HepG2 (cell line): ENCODE results near the gene PDGFRB. TPM values are rescaled to one million over a fixed set of nuclear protein-coding genes. Genes with fewer than 3 reads are reported as not detected.

ENCODE experiments used
- DMAP1 ChIP-seq: IDR thresholded peaks from 2 replicates; pipeline ENCODE4 v1.6.1; 2016
- EZH2 ChIP-seq: conservative IDR thresholded peaks from 2 replicates; pipeline ENCODE4 v1.6.1; 2012; ENCODE audit warnings: mild to moderate bottlenecking, low read depth, low read length, moderate library complexity
- FOSL1 ChIP-seq: sonication (generic); formaldehyde crosslinking; IDR thresholded peaks from 2 replicates; pipeline ENCODE4 v1.9.0; 2021; ENCODE audit warnings: missing genetic modification reagents, borderline replicate concordance
- FOXJ3 ChIP-seq: sonication (generic); formaldehyde crosslinking; IDR thresholded peaks from 2 replicates; pipeline ENCODE4 v1.4.0; 2020; ENCODE audit warnings: missing genetic modification reagents, mild to moderate bottlenecking, borderline replicate concordance
- FOXO1 ChIP-seq: sonication (generic); formaldehyde crosslinking; IDR thresholded peaks from 2 replicates; pipeline ENCODE4 v1.4.0; 2020; ENCODE audit warnings: missing genetic modification reagents
- HNF4A ChIP-seq: sonication (generic); formaldehyde crosslinking; IDR thresholded peaks from 2 replicates; pipeline ENCODE4 v1.4.0; 2020; ENCODE audit warnings: missing genetic modification reagents
- NFE2 ChIP-seq: sonication (generic); formaldehyde crosslinking; IDR thresholded peaks from 2 replicates; pipeline ENCODE4 v1.4.0; 2020; ENCODE audit warnings: missing genetic modification reagents
- NR2F1 ChIP-seq, 2 experiments: fragments of 450-650 bp in 1 of 2; formaldehyde crosslinking in 1 of 2; IDR thresholded peaks; 2 replicates each; pipeline versions ENCODE4 v1.5.0 to v1.6.1; 2016 to 2020; ENCODE audit warnings: mild to moderate bottlenecking in 1 of 2, missing compliant biosample characterization in 1 of 2, missing genetic modification reagents in 1 of 2, moderate library complexity in 1 of 2
- PAF1 ChIP-seq: IDR thresholded peaks from 2 replicates; pipeline ENCODE4 v1.6.1; 2016; ENCODE audit warnings: missing genetic modification reagents, missing compliant biosample characterization
- PHF5A ChIP-seq: IDR thresholded peaks from one replicate; pipeline ENCODE4 v1.6.1; 2018; ENCODE audit warnings: low read depth, missing genetic modification reagents; ENCODE audit not compliant: unreplicated experiment
- PITX1 ChIP-seq: sonication (generic); formaldehyde crosslinking; IDR thresholded peaks from 2 replicates; pipeline ENCODE4 v1.5.1; 2020; ENCODE audit warnings: mild to moderate bottlenecking, missing genetic modification reagents
- RARA ChIP-seq: IDR thresholded peaks from 2 replicates; pipeline ENCODE4 v1.6.1; 2016; ENCODE audit warnings: missing genetic modification reagents, missing compliant biosample characterization
- RBFOX2 ChIP-seq: fragments of 200-400 bp; formaldehyde crosslinking; IDR thresholded peaks from 2 replicates; pipeline ENCODE4 v1.6.1; 2017; ENCODE audit warnings: low read depth, mild to moderate bottlenecking, low read length
- SALL1 ChIP-seq: sonication (generic); formaldehyde crosslinking; IDR thresholded peaks from 2 replicates; pipeline ENCODE4 v1.8.0; 2022; ENCODE audit warnings: mild to moderate bottlenecking, missing genetic modification reagents
- SRSF1 ChIP-seq: fragments of 200-400 bp; formaldehyde crosslinking; optimal IDR thresholded peaks from 2 replicates; pipeline ENCODE3; 2017; ENCODE audit warnings: mild to moderate bottlenecking, low read depth, low read length, moderate library complexity
- ZFP82 ChIP-seq: sonication (generic); formaldehyde crosslinking; IDR thresholded peaks from 2 replicates; pipeline ENCODE4 v1.5.1; 2020; ENCODE audit warnings: mild to moderate bottlenecking, missing genetic modification reagents, borderline replicate concordance
- ZFY ChIP-seq: sonication (generic); formaldehyde crosslinking; IDR thresholded peaks from 2 replicates; pipeline ENCODE4 v1.4.0; 2020; ENCODE audit warnings: missing genetic modification reagents
- ZNF737 ChIP-seq: sonication (generic); formaldehyde crosslinking; IDR thresholded peaks from 2 replicates; pipeline ENCODE4 v1.5.0; 2020; ENCODE audit warnings: missing genetic modification reagents, mild to moderate bottlenecking, borderline replicate concordance
- ZNF777 ChIP-seq: sonication (generic); formaldehyde crosslinking; IDR thresholded peaks from 2 replicates; pipeline ENCODE4 v1.4.0; 2020; ENCODE audit warnings: missing genetic modification reagents
- ZNF891 ChIP-seq: sonication (generic); formaldehyde crosslinking; IDR thresholded peaks from 2 replicates; pipeline ENCODE4 v1.5.0; 2020; ENCODE audit warnings: mild to moderate bottlenecking, missing genetic modification reagents
- ZSCAN25 ChIP-seq: sonication (generic); formaldehyde crosslinking; IDR thresholded peaks from 2 replicates; pipeline ENCODE4 v1.8.0; 2022; ENCODE audit warnings: mild to moderate bottlenecking, missing genetic modification reagents
- ZSCAN30 ChIP-seq: sonication (generic); formaldehyde crosslinking; IDR thresholded peaks from 2 replicates; pipeline ENCODE4 v1.5.0; 2020; ENCODE audit warnings: mild to moderate bottlenecking, missing genetic modification reagents
- polyA plus RNA-seq, 8 experiments: library from polyadenylated mRNA; depleted of rRNA in 3 of 8; stranded (reverse) in 7 of 8; unstranded in 1 of 8; fragments of >200 nt; fragmentation: Illumina TruSeq in 4 of 8; extraction: Trizol in 4 of 8; gene quantifications; 2 replicates each; pipeline versions ENCODE4 v1.2.1 to v1.2.3, GENCODE V29; 2011 to 2016; ENCODE audit warnings: low read depth in 4 of 8, missing spikeins in 1 of 8, mixed read lengths in 1 of 8; ENCODE audit not compliant: insufficient read depth in 1 of 8
- total RNA-seq, 5 experiments: library from RNA; depleted of rRNA; stranded (reverse); fragments of >200 nt; fragmentation: Illumina TruSeq; extraction: Trizol; gene quantifications; 2 replicates each; pipeline ENCODE4 v1.2.3, GENCODE V29; 2016; ENCODE audit warnings: low read depth in 1 of 5
- TF ChIP-seq, protein P1 (sequence below): sonication (generic); formaldehyde crosslinking; IDR thresholded peaks from 2 replicates; pipeline ENCODE4 v1.5.1; 2020; ENCODE audit warnings: missing genetic modification reagents, mild to moderate bottlenecking, borderline replicate concordance
- TF ChIP-seq, protein P2 (sequence below): sonication (generic); formaldehyde crosslinking; IDR thresholded peaks from 2 replicates; pipeline ENCODE4 v1.4.0; 2020; ENCODE audit warnings: missing genetic modification reagents
- TF ChIP-seq, protein P3 (sequence below): IDR thresholded peaks from 2 replicates; pipeline ENCODE4 v1.6.1; 2016; ENCODE audit warnings: low read depth
- TF ChIP-seq, protein P4 (sequence below): IDR thresholded peaks from 2 replicates; pipeline ENCODE4 v1.6.1; 2012; ENCODE audit warnings: low read length, improper control_type of control experiment

PDGFRB gene
- total and polyA plus RNA-seq, 2 of the 13 experiments (the other 11 are each of a cell fraction or from before 2014, with no cell fraction given): 4.0 to 21.0 TPM

DNA sequence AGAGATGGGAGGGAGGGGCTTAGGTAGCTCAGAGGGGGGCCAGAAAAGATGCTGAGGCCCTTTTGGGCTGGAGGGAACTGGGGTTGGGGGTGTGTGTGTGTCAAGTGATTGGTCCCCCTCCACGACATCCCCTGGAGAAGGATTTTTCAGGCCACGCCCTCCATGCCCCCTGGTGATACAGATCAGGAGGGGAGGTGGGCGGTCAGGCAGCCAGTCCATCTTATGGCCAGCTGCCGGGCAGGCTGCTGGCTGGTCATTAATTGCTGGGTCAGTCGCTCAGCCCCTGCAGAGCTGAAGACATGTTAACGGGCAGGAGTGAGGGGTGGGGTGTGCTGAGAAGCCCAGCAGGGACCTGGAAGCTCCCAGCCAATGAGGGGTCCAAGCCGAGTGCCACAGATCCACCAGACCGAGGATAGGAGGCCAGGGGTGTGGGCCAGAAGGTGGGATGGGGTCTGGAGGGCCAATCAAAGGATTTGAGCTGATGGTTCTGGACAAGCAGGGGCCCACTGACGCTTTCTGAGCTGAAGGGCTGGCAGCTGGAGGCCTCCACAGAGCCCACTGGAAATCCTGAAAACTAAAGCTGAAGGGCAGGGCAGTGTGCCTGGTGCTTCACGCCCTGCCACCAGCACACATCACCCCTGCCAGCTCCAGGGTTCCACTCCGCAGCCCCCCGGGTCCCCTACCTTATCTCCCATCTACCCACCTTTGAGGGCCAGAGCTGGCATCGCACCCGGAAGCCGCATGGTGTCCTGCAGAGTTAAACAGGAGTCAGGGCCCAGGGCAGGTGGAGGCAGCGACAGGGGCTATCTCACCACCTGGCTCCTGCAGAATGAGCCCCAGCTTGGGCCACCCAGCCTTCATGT lies 19.1 kb downstream of the PDGFRB start (continued):
- no peak for TF ChIP-seq RBFOX2
- no peak for TF ChIP-seq ZFP82 (CRISPR knock-in tag)
- 0 out of 2 replicates have a peak, but pooled peaks have one; percentile 1 for TF ChIP-seq ZNF891 (CRISPR knock-in tag)
- TF ChIP-seq PITX1 (CRISPR knock-in tag): no peak
- TF ChIP-seq ZFY (CRISPR knock-in tag): no peak
- TF ChIP-seq NR2F1 (CRISPR knock-in tag; IDR thresholded peaks at IDR 0.05): no peak
- TF ChIP-seq EZH2: no peak
- TF ChIP-seq FOSL1 (CRISPR knock-in tag): no peak
- no peak for TF ChIP-seq NFE2 (CRISPR knock-in tag)
- no peak for TF ChIP-seq FOXO1 (CRISPR knock-in tag)
- TF ChIP-seq RARA (CRISPR knock-in tag): no peak
- TF ChIP-seq ZNF737 (CRISPR knock-in tag): no peak
- TF ChIP-seq FOXJ3: no peak
- no peak for TF ChIP-seq HNF4A (CRISPR knock-in tag)
- TF ChIP-seq, protein P1, sequence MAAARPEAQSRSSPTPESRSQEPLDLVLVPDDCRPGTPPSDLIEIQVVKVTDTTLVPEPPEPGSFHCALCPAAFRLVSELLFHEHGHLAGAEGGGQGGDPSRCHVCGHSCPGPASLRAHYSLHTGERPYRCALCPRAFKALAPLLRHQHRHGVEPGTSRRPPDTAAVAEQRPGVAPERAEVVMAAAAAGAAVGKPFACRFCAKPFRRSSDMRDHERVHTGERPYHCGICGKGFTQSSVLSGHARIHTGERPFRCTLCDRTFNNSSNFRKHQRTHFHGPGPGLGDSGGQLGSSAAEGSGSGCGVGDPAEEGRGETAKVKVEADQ (CRISPR knock-in tag): no peak
- TF ChIP-seq, protein P2, sequence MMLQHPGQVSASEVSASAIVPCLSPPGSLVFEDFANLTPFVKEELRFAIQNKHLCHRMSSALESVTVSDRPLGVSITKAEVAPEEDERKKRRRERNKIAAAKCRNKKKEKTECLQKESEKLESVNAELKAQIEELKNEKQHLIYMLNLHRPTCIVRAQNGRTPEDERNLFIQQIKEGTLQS (CRISPR knock-in tag): no peak
- peak; percentile 5 for TF ChIP-seq SRSF1
- no peak for TF ChIP-seq DMAP1 (CRISPR knock-in tag)
- 0 out of 2 replicates have a peak, but pooled peaks have one; percentile 13 for TF ChIP-seq SALL1
- no peak for TF ChIP-seq PHF5A (CRISPR knock-in tag)
- TF ChIP-seq, protein P3, sequence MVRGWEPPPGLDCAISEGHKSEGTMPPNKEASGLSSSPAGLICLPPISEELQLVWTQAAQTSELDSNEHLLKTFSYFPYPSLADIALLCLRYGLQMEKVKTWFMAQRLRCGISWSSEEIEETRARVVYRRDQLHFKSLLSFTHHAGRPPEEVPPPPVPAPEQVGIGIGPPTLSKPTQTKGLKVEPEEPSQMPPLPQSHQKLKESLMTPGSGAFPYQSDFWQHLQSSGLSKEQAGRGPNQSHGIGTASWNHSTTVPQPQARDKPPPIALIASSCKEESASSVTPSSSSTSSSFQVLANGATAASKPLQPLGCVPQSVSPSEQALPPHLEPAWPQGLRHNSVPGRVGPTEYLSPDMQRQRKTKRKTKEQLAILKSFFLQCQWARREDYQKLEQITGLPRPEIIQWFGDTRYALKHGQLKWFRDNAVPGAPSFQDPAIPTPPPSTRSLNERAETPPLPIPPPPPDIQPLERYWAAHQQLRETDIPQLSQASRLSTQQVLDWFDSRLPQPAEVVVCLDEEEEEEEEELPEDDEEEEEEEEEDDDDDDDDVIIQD (CRISPR knock-in tag): no peak
- TF ChIP-seq ZSCAN30: no peak
- no peak for TF ChIP-seq ZSCAN25 (CRISPR knock-in tag)
- TF ChIP-seq PAF1 (CRISPR knock-in tag): no peak
- TF ChIP-seq, protein P4, sequence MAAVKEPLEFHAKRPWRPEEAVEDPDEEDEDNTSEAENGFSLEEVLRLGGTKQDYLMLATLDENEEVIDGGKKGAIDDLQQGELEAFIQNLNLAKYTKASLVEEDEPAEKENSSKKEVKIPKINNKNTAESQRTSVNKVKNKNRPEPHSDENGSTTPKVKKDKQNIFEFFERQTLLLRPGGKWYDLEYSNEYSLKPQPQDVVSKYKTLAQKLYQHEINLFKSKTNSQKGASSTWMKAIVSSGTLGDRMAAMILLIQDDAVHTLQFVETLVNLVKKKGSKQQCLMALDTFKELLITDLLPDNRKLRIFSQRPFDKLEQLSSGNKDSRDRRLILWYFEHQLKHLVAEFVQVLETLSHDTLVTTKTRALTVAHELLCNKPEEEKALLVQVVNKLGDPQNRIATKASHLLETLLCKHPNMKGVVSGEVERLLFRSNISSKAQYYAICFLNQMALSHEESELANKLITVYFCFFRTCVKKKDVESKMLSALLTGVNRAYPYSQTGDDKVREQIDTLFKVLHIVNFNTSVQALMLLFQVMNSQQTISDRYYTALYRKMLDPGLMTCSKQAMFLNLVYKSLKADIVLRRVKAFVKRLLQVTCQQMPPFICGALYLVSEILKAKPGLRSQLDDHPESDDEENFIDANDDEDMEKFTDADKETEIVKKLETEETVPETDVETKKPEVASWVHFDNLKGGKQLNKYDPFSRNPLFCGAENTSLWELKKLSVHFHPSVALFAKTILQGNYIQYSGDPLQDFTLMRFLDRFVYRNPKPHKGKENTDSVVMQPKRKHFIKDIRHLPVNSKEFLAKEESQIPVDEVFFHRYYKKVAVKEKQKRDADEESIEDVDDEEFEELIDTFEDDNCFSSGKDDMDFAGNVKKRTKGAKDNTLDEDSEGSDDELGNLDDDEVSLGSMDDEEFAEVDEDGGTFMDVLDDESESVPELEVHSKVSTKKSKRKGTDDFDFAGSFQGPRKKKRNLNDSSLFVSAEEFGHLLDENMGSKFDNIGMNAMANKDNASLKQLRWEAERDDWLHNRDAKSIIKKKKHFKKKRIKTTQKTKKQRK: no peak
- no peak for TF ChIP-seq ZNF777 (CRISPR knock-in tag)
